Fibroblast of pulmonary artery (primary cell): ENCODE measurements around the gene SMYD3.

ENCODE experiments used
- DNase-seq: peaks from one replicate; pipeline ENCODE4 v3.0.0-alpha.2; 2010; ENCODE audit warnings: low read depth
- H3K4me3 ChIP-seq: replicated peaks from 2 replicates; pipeline ENCODE4 v1.5.1; 2011; ENCODE audit warnings: low read depth, mild to moderate bottlenecking, control low read depth, low read length, moderate library complexity
- CTCF ChIP-seq: IDR thresholded peaks from 2 replicates; pipeline ENCODE4 v1.5.1; 2011; ENCODE audit warnings: mild to moderate bottlenecking, control low read depth, low read length, inconsistent platforms; ENCODE audit errors: missing control alignments

Gene SMYD3

GRCh38 chr1:246067432-246068216 lies 439.5 kb downstream of the SMYD3 start:
- peak; percentile 56 for DNase-seq

GRCh38 chr1:246066573-246066972 lies 440.5 kb downstream of the SMYD3 start:
- DNase-seq = no peak
- no peak overlapping the region for H3K4me3 ChIP-seq
- TF ChIP-seq CTCF = no peak

More at GRCh38 chr1:246067432-246068216, 439.5 kb downstream of the SMYD3 start:
- no peak for TF ChIP-seq CTCF
- H3K4me3 ChIP-seq = no peak overlapping the region

- no peak for TF ChIP-seq CTCF
- no peak overlapping the region for H3K4me3 ChIP-seq
- DNase-seq = no peak
These were observed 441.5 kb downstream of the SMYD3 start for GRCh38 chr1:246065592-246065991.

DNA sequence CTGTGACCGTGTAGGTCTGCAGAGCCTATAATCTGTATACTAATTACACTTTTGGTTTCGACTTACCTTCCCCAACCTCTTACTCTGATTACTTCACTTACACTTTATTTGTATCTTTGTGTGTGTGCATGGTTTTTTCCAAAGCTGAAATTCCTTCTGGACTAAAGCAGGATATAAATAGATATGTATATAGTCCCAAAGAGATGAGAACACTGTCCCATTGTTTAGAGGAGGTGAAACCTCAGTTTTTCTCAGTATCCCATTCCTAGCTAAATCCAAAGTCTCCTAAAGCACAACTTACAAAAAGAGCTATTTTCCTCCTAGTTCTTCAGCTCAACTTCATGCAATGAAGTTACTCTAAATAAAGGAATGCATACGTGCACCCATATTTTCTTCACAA lies 442.2 kb downstream of the SMYD3 start:
- H3K4me3 ChIP-seq = no peak overlapping the region
- no peak for TF ChIP-seq CTCF
- no peak for DNase-seq

DNA sequence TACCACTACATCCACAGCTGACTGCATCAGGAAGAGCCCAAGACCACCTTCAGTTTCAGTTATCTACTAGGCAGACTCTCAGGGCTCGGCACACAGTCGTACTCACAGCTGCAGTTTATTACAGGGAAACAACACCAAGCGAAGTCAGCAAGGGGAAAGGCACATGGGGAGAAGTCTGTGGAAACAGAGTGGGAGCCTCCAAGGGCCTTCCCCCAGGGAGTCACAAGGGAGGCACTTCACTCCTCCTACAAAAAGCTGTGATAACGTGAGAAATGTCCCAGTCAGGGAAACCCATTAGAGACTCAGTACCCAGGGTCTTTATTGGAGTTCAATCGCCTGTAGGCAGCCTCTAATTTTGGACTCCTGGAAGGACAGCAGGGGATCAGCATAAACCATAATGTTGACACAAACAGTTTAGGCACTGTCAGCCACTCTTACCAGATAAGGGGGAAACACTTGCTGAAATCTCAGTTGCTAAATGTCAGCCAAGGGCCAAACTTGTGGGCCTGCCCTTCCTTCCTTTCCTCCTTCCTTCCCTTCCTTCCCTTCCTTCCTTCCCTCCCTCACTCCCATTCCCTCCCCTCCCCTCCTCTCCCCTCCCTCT lies 444.0 kb downstream of the SMYD3 start:
- H3K4me3 ChIP-seq = no peak overlapping the region
- no peak for TF ChIP-seq CTCF
- DNase-seq = no peak

- TF ChIP-seq CTCF = no peak
- peak; percentile 5 for DNase-seq
- no peak overlapping the region for H3K4me3 ChIP-seq
These were observed 448.6 kb downstream of the SMYD3 start for GRCh38 chr1:246058466-246058865.

DNA sequence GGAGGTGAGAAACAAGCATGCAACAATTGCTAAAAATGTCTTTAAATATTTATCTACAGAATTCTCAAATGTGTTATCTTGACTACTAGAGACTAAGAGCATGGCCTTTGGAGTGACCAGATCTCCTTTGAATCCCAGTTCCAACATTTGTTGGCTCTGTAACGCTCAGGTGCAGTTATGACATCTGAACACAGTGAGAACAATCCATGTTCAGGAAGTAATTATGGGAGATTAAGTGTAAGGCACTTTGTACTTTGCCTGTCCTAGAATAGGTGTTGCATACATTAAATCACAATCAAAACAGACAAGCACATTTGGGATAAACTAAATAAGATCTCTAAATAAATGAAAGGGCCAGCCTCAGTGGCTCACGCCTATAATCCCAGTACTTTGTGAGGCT lies 454.5 kb downstream of the SMYD3 start:
- no peak overlapping the region for H3K4me3 ChIP-seq
- DNase-seq = no peak
- TF ChIP-seq CTCF = no peak
